ENCODE measurements around the gene KRT35. TPM values are rescaled to one million over a fixed set of nuclear protein-coding genes. Genes with fewer than 3 reads are reported as not detected.
A peak's percentile ranks its signal among the peaks of the same experiment; 100 is the strongest.

KRT35 gene
- total and polyA plus RNA-seq, 2 of the 13 experiments (the other 11 are each of a cell fraction or from before 2014, with no cell fraction given) = not detected

DNA sequence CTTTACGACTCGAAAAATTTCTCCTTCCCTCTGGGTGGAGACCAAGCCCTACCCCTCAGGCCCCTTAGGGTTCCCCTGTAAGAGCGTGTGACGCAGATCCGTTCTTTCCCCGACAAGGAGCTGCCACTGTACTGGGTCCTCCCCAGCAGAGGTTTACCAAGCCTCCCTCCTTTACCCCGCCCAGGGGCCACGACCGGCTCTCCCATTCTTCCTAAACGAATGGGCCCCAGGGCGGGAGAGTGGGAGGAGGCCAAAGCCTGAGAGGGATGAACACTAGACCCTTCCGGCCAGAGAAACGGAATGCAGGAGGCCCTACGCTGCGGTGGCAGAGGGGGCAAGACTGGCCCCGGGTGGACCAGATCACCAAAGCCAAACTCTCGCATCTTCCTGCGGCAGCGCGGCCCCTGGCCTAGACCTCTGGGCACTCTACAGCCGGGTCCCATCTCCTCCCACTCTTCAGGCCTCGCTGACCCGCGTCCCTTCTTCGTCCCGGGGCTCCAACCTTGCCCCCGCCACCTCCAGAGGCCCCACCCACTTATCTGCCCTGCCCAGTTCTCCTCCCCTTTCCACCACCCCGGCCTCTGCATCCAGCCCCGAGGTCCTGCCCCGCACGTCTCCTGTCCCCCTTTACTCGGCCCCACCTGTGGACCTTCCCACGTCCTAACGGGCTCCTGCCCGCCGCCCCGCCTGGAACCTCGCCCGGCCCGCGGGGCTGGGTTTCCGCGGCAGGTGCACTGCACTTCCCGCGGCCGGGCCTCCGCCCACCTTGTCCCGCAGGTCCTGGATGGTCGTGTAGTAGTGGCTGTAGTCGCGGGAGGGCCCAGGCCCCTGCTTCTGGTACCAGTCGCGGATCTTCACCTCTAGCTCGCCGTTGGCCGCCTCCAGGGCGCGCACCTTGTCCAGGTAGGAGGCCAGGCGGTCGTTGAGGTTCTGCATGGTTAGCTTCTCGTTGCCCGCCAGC, 46.4 kb upstream of the KRT35 start (continued):
- TF ChIP-seq FOSL1 (CRISPR knock-in tag; IDR thresholded peaks at IDR 0.05; ENCODE audit: borderline replicate concordance) = no peak
- TF ChIP-seq ZNF101 (CRISPR knock-in tag; IDR thresholded peaks at IDR 0.05; ENCODE audit: borderline replicate concordance, low read depth) = no peak
- TF ChIP-seq ZNF772 (CRISPR knock-in tag; IDR thresholded peaks at IDR 0.05) = peak; percentile 51; the same call in 1 of the 2 replicates
- no peak for TF ChIP-seq ZNF737 (CRISPR knock-in tag; IDR thresholded peaks at IDR 0.05; ENCODE audit: borderline replicate concordance)
- TF ChIP-seq MAZ (IDR thresholded peaks at IDR 0.05; ENCODE audit: borderline replicate concordance, low read depth, low read length) = no peak
- TF ChIP-seq MAZ (CRISPR knock-in tag; IDR thresholded peaks at IDR 0.05; ENCODE audit: low read depth) = 0 out of 2 replicates have a peak, but pooled peaks have one; percentile 71
- 0 out of 2 replicates have a peak, but pooled peaks have one; percentile 20 for TF ChIP-seq ZNF225 (CRISPR knock-in tag; IDR thresholded peaks at IDR 0.05)
- TF ChIP-seq ZNF839 (CRISPR knock-in tag; IDR thresholded peaks at IDR 0.05; ENCODE audit: borderline replicate concordance) = peak; percentile 17; the same call in 1 of the 2 replicates
- TF ChIP-seq ZNF501 (CRISPR knock-in tag; IDR thresholded peaks at IDR 0.05) = no peak
- TF ChIP-seq ZNF530 (CRISPR knock-in tag; IDR thresholded peaks at IDR 0.05; ENCODE audit: low read depth) = no peak
- TF ChIP-seq, protein P1, sequence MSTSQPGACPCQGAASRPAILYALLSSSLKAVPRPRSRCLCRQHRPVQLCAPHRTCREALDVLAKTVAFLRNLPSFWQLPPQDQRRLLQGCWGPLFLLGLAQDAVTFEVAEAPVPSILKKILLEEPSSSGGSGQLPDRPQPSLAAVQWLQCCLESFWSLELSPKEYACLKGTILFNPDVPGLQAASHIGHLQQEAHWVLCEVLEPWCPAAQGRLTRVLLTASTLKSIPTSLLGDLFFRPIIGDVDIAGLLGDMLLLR (CRISPR knock-in tag; IDR thresholded peaks at IDR 0.05) = peak; percentile 29; the same call in 1 of the 2 replicates
- TF ChIP-seq, protein P2, sequence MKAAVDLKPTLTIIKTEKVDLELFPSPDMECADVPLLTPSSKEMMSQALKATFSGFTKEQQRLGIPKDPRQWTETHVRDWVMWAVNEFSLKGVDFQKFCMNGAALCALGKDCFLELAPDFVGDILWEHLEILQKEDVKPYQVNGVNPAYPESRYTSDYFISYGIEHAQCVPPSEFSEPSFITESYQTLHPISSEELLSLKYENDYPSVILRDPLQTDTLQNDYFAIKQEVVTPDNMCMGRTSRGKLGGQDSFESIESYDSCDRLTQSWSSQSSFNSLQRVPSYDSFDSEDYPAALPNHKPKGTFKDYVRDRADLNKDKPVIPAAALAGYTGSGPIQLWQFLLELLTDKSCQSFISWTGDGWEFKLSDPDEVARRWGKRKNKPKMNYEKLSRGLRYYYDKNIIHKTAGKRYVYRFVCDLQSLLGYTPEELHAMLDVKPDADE (CRISPR knock-in tag; IDR thresholded peaks at IDR 0.05) = no peak
- 0 out of 2 replicates have a peak, but pooled peaks have one; percentile 23 for TF ChIP-seq ZNF749 (CRISPR knock-in tag; IDR thresholded peaks at IDR 0.05; ENCODE audit: borderline replicate concordance)
- no peak for TF ChIP-seq TRIM24 (CRISPR knock-in tag; IDR thresholded peaks at IDR 0.05)
- TF ChIP-seq, protein P3, sequence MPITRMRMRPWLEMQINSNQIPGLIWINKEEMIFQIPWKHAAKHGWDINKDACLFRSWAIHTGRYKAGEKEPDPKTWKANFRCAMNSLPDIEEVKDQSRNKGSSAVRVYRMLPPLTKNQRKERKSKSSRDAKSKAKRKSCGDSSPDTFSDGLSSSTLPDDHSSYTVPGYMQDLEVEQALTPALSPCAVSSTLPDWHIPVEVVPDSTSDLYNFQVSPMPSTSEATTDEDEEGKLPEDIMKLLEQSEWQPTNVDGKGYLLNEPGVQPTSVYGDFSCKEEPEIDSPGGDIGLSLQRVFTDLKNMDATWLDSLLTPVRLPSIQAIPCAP (CRISPR knock-in tag; IDR thresholded peaks at IDR 0.05; ENCODE audit: low read depth) = no peak
- TF ChIP-seq ETV5 (CRISPR knock-in tag; IDR thresholded peaks at IDR 0.05; ENCODE audit: borderline replicate concordance) = no peak
- TF ChIP-seq, protein P4, sequence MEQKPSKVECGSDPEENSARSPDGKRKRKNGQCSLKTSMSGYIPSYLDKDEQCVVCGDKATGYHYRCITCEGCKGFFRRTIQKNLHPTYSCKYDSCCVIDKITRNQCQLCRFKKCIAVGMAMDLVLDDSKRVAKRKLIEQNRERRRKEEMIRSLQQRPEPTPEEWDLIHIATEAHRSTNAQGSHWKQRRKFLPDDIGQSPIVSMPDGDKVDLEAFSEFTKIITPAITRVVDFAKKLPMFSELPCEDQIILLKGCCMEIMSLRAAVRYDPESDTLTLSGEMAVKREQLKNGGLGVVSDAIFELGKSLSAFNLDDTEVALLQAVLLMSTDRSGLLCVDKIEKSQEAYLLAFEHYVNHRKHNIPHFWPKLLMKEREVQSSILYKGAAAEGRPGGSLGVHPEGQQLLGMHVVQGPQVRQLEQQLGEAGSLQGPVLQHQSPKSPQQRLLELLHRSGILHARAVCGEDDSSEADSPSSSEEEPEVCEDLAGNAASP (CRISPR knock-in tag; IDR thresholded peaks at IDR 0.05; ENCODE audit: borderline replicate concordance) = no peak
- TF ChIP-seq ZNF367 (CRISPR knock-in tag; IDR thresholded peaks at IDR 0.05; ENCODE audit: borderline replicate concordance) = no peak
- TF ChIP-seq CAMTA2 (CRISPR knock-in tag; IDR thresholded peaks at IDR 0.05; ENCODE audit: borderline replicate concordance) = no peak; the same call in 1 of the 2 replicates
- TF ChIP-seq, protein P5, sequence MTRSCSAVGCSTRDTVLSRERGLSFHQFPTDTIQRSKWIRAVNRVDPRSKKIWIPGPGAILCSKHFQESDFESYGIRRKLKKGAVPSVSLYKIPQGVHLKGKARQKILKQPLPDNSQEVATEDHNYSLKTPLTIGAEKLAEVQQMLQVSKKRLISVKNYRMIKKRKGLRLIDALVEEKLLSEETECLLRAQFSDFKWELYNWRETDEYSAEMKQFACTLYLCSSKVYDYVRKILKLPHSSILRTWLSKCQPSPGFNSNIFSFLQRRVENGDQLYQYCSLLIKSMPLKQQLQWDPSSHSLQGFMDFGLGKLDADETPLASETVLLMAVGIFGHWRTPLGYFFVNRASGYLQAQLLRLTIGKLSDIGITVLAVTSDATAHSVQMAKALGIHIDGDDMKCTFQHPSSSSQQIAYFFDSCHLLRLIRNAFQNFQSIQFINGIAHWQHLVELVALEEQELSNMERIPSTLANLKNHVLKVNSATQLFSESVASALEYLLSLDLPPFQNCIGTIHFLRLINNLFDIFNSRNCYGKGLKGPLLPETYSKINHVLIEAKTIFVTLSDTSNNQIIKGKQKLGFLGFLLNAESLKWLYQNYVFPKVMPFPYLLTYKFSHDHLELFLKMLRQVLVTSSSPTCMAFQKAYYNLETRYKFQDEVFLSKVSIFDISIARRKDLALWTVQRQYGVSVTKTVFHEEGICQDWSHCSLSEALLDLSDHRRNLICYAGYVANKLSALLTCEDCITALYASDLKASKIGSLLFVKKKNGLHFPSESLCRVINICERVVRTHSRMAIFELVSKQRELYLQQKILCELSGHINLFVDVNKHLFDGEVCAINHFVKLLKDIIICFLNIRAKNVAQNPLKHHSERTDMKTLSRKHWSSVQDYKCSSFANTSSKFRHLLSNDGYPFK (CRISPR knock-in tag; IDR thresholded peaks at IDR 0.05; ENCODE audit: borderline replicate concordance) = peak; percentile 81
- no peak for TF ChIP-seq ZNF615 (CRISPR knock-in tag; IDR thresholded peaks at IDR 0.05; ENCODE audit: borderline replicate concordance)
